ENCODE measurements around the gene SAE1.
"Not testable (repeated sequence)": the region's sequence is repeated elsewhere in the genome, so short reads cannot be mapped to it uniquely, and the experiment has no call there.

Gene SAE1

GRCh38 chr19:47241919-47242577, 111.4 kb downstream of the SAE1 start:
- no peak for DNase-seq (ENCODE audit: low spot score in 2 of 2)

GRCh38 chr19:47243364-47243775, 112.7 kb downstream of the SAE1 start:
- Histone ChIP-seq H3K27me3 (ENCODE audit: low read depth) (no peaks in the 10 kb centered on the region), H3K9me3 (no peaks in the 10 kb centered on the region), H3K4me1 (peaks cover 17% of the 10 kb centered on the region), H3K4me3 (peak overlapping the region; percentile 42), H3K36me3 (replicated peaks) (no peaks in the 10 kb centered on the region; the same call in 1 of the 2 replicates)
- in situ Hi-C loops (cut with MboI; ENCODE audit: low sequenced_read_pairs): no loop called here
- no peak for DNase-seq (ENCODE audit: low spot score in 2 of 2)

More at GRCh38 chr19:47241919-47242577, 111.4 kb downstream of the SAE1 start:
- no peaks in the 10 kb centered on the region; the same call in 1 of the 2 replicates for H3K36me3 ChIP-seq (replicated peaks)
- H3K27me3 ChIP-seq (ENCODE audit: low read depth): no peaks in the 10 kb centered on the region
- in situ Hi-C loops (cut with MboI; ENCODE audit: low sequenced_read_pairs): no loop called here
- H3K4me1 ChIP-seq: peaks cover 15% of the 10 kb centered on the region
- no peaks in the 10 kb centered on the region for H3K9me3 ChIP-seq
- H3K4me3 ChIP-seq: no peak overlapping the region

- H3K4me1 ChIP-seq: peaks cover 17% of the 10 kb centered on the region
- H3K36me3 ChIP-seq (replicated peaks): no peaks in the 10 kb centered on the region; the same call in 1 of the 2 replicates
- H3K4me3 ChIP-seq: peak overlapping the region; percentile 42
- H3K9me3 ChIP-seq: no peaks in the 10 kb centered on the region
- H3K27me3 ChIP-seq (ENCODE audit: low read depth): no peaks in the 10 kb centered on the region
- DNase-seq (ENCODE audit: low spot score in 2 of 2): peak; percentile 85 to 93
- in situ Hi-C loops (cut with MboI; ENCODE audit: low sequenced_read_pairs): no loop called here
These were observed 113.3 kb downstream of the SAE1 start for GRCh38 chr19:47243776-47244547.

- Histone ChIP-seq H3K27me3 (ENCODE audit: low read depth) (no peaks in the 10 kb centered on the region), H3K4me3 (no peak overlapping the region), H3K9me3 (no peaks in the 10 kb centered on the region), H3K4me1 (peaks cover 24% of the 10 kb centered on the region), H3K36me3 (replicated peaks) (no peaks in the 10 kb centered on the region; the same call in 1 of the 2 replicates)
- in situ Hi-C loops (cut with MboI; ENCODE audit: low sequenced_read_pairs): loop anchor here (5.0 kb wide), 1 partner anchor 100 kb away; no protein-coding TSS in a partner anchor
- peak; percentile 66 to 86 for DNase-seq (ENCODE audit: low spot score in 2 of 2)
These were observed 116.8 kb downstream of the SAE1 start for GRCh38 chr19:47247308-47247990.

- in situ Hi-C loops (cut with MboI; ENCODE audit: low sequenced_read_pairs); H3K9me3 ChIP-seq; H3K4me3 ChIP-seq; H3K27me3 ChIP-seq (ENCODE audit: low read depth); H3K36me3 ChIP-seq (replicated peaks); DNase-seq (ENCODE audit: low spot score in 2 of 2): not testable (repeated sequence)
- H3K4me1 ChIP-seq: peaks cover 29% of the 10 kb centered on the region
These were observed 122.4 kb downstream of the SAE1 start for GRCh38 chr19:47253016-47253415.

- in situ Hi-C loops (cut with MboI; ENCODE audit: low sequenced_read_pairs): no loop called here
- peak; percentile 75 to 91 for DNase-seq (ENCODE audit: low spot score in 2 of 2)
- peaks cover 6% of the 10 kb centered on the region for H3K36me3 ChIP-seq (replicated peaks)
These were observed 122.8 kb downstream of the SAE1 start for GRCh38 chr19:47253467-47253881.

GRCh38 chr19:47253970-47254369, 123.3 kb downstream of the SAE1 start:
- H3K4me1 ChIP-seq: peaks cover 35% of the 10 kb centered on the region
- no peaks in the 10 kb centered on the region for H3K9me3 ChIP-seq
- H3K27me3 ChIP-seq (ENCODE audit: low read depth): no peaks in the 10 kb centered on the region
- H3K36me3 ChIP-seq (replicated peaks): peaks cover 11% of the 10 kb centered on the region
- DNase-seq (ENCODE audit: low spot score in 2 of 2): no peak
- in situ Hi-C loops (cut with MboI; ENCODE audit: low sequenced_read_pairs): no loop called here
- H3K4me3 ChIP-seq: no peak overlapping the region

More at GRCh38 chr19:47253467-47253881, 122.8 kb downstream of the SAE1 start:
- Histone ChIP-seq H3K9me3 (no peaks in the 10 kb centered on the region), H3K4me3 (no peak overlapping the region), H3K4me1 (peaks cover 34% of the 10 kb centered on the region), H3K27me3 (ENCODE audit: low read depth) (no peaks in the 10 kb centered on the region)

- Histone ChIP-seq H3K9me3 (no peaks in the 10 kb centered on the region), H3K27me3 (ENCODE audit: low read depth) (no peaks in the 10 kb centered on the region), H3K4me1 (peaks cover 29% of the 10 kb centered on the region), H3K36me3 (replicated peaks) (peaks cover 33% of the 10 kb centered on the region), H3K4me3 (peak within 1 kb of the TSS; percentile 57)
- in situ Hi-C loops (cut with MboI; ENCODE audit: low sequenced_read_pairs): no loop called here
- DNase-seq (ENCODE audit: low spot score in 2 of 2): peak; percentile 93 to 97
These were observed 125.5 kb downstream of the SAE1 start, which contains the start of gene CCDC9 for GRCh38 chr19:47255879-47256692. Gene CCDC9 (plus strand): TSS chr19:47256525. CDS start chr19:47258401, 1,876 bp downstream.

- in situ Hi-C loops (cut with MboI; ENCODE audit: low sequenced_read_pairs): no loop called here
- peaks cover 28% of the 10 kb centered on the region for H3K4me1 ChIP-seq
- H3K9me3 ChIP-seq: no peaks in the 10 kb centered on the region
- H3K4me3 ChIP-seq: peak overlapping the region; percentile 57
- peak; percentile 99 to 100 for DNase-seq (ENCODE audit: low spot score in 2 of 2)
- H3K36me3 ChIP-seq (replicated peaks): peaks cover 36% of the 10 kb centered on the region
- H3K27me3 ChIP-seq (ENCODE audit: low read depth): no peaks in the 10 kb centered on the region
These were observed 126.2 kb downstream of the SAE1 start for GRCh38 chr19:47256693-47257410.

GRCh38 chr19:47257411-47258169, 127.0 kb downstream of the SAE1 start:
- DNase-seq (ENCODE audit: low spot score in 2 of 2): peak in 1 of 2 experiments; percentile 57
- H3K4me1 ChIP-seq: peaks cover 28% of the 10 kb centered on the region

GRCh38 chr19:47258434-47258833, 127.8 kb downstream of the SAE1 start:
- peak overlapping the region; percentile 57; the same call in 1 of the 2 replicates for H3K4me3 ChIP-seq
- no peaks in the 10 kb centered on the region for H3K9me3 ChIP-seq
- no peak for DNase-seq (ENCODE audit: low spot score in 2 of 2)
- no peaks in the 10 kb centered on the region for H3K27me3 ChIP-seq (ENCODE audit: low read depth)
- H3K4me1 ChIP-seq: peaks cover 21% of the 10 kb centered on the region
- in situ Hi-C loops (cut with MboI; ENCODE audit: low sequenced_read_pairs): no loop called here
- peaks cover 46% of the 10 kb centered on the region for H3K36me3 ChIP-seq (replicated peaks)

More at GRCh38 chr19:47257411-47258169, 127.0 kb downstream of the SAE1 start:
- Histone ChIP-seq H3K4me3 (peak overlapping the region; percentile 57), H3K36me3 (replicated peaks) (peaks cover 41% of the 10 kb centered on the region), H3K9me3 (no peaks in the 10 kb centered on the region), H3K27me3 (ENCODE audit: low read depth) (no peaks in the 10 kb centered on the region)
- in situ Hi-C loops (cut with MboI; ENCODE audit: low sequenced_read_pairs): no loop called here

Data from HAP-1 (cell line).